GM12878 (cell line): ENCODE measurements around the gene TIMM17B. TPM values are rescaled to one million over a fixed set of nuclear protein-coding genes. Genes with fewer than 3 reads are reported as not detected.

Experiments
- ATAC-seq: fragments of 200-7000 bp; cut with Tn5 transposase; 3 replicates; pipeline ENCODE4 v1.9.1; 2020; ENCODE audit warnings: mild to moderate bottlenecking, moderate library complexity
- BruUV-seq: library from RNA; stranded (reverse); fragments of 400-500 nt; replicated peaks from 2 replicates; lab custom pipeline; 2021; lab: Mats Ljungman, UMichigan
- CTCF ChIA-PET: fragments of 300-600 bp; sonication (Branson Sonifier 250); formaldehyde crosslinking; extraction: SDS; loops from one replicate; lab custom pipeline; 2021; ENCODE audit warnings: inconsistent platforms; lab: Yijun Ruan, JAX
- POLR2A ChIA-PET: fragments of 350-600 bp; formaldehyde crosslinking; extraction: SDS; loops from one replicate; lab custom pipeline; 2021; ENCODE audit warnings: inconsistent platforms; lab: Charles Lee
- RAD21 ChIA-PET: fragments of 300-600 bp; sonication (Branson Sonifier 250); formaldehyde crosslinking; loops from one replicate; lab custom pipeline; 2023; ENCODE audit warnings: antibody characterized with exemption; ENCODE audit not compliant: unreplicated experiment; lab: Charles Lee
- SMC1A ChIA-PET: fragments of 300-600 bp; sonication (Branson Sonifier 250); formaldehyde crosslinking; loops from one replicate; lab custom pipeline; 2023; ENCODE audit not compliant: unreplicated experiment, uncharacterized antibody; lab: Charles Lee
- DNase-seq: peaks from one replicate; pipeline ENCODE4 v3.0.0-alpha.2; 2011; ENCODE audit warnings: low read depth, low spot score
- FAIRE-seq: peaks from 3 replicates; lab custom pipeline; 2011; peaks lifted over from hg19 to GRCh38; lab: Jason Lieb, UNC
- H2AFZ ChIP-seq: 2 replicates; pipeline ENCODE4 v1.6.0; 2011; ENCODE audit warnings: low read depth, low read length, control low read depth; ENCODE audit not compliant: control insufficient read depth
- H3K27ac ChIP-seq: 2 replicates; pipeline ENCODE4 v1.5.1; 2011; ENCODE audit warnings: control low read depth; ENCODE audit not compliant: control insufficient read depth, insufficient read depth
- H3K27me3 ChIP-seq, 2 experiments: replicated peaks in 1 of 2; 2 replicates each; pipeline versions ENCODE4 v1.6.0 to v1.6.1; 2011; ENCODE audit warnings: low read length in 1 of 2; ENCODE audit not compliant: control insufficient read depth in 2 of 2, insufficient read depth in 2 of 2
- H3K36me3 ChIP-seq, 2 experiments: 2 replicates each; pipeline ENCODE4 v1.5.1; 2011; ENCODE audit warnings: low read length in 1 of 2; ENCODE audit not compliant: control insufficient read depth in 2 of 2, insufficient read depth in 2 of 2
- H3K4me1 ChIP-seq: 2 replicates; pipeline ENCODE4 v1.6.1; 2011; ENCODE audit warnings: mild to moderate bottlenecking, low read length, moderate library complexity, mixed read lengths; ENCODE audit not compliant: control insufficient read depth, insufficient read depth
- H3K4me2 ChIP-seq: 2 replicates; pipeline ENCODE4 v1.6.0; 2011; ENCODE audit warnings: control low read depth; ENCODE audit not compliant: control insufficient read depth, insufficient read depth
- H3K4me3 ChIP-seq: fragments of 200-600 bp; sonication (generic); 2 replicates; pipeline ENCODE4 v1.5.1; 2016
- H3K79me2 ChIP-seq: 2 replicates; pipeline ENCODE4 v1.6.0; 2011; ENCODE audit warnings: low read length; ENCODE audit not compliant: control insufficient read depth, insufficient read depth
- H3K9ac ChIP-seq: 2 replicates; pipeline ENCODE4 v1.8.0; 2011; ENCODE audit warnings: low read length, control low read depth, mixed read lengths; ENCODE audit not compliant: control insufficient read depth, insufficient read depth
- H3K9me3 ChIP-seq: replicated peaks from 3 replicates; pipeline ENCODE4 v1.5.1; 2011; ENCODE audit warnings: mild to moderate bottlenecking, low read length; ENCODE audit not compliant: control insufficient read depth, insufficient read depth
- H4K20me1 ChIP-seq: 2 replicates; pipeline ENCODE4 v1.6.0; 2011; ENCODE audit not compliant: control insufficient read depth, insufficient read depth
- BCL3 ChIP-seq: IDR thresholded peaks from 2 replicates; pipeline ENCODE4 v1.6.1; 2011; ENCODE audit warnings: borderline replicate concordance, low read depth, mild to moderate bottlenecking, moderate library complexity, low read length; ENCODE audit not compliant: insufficient read depth, poor library complexity, severe bottlenecking
- CBX5 ChIP-seq: sonication (generic); IDR thresholded peaks from 2 replicates; pipeline ENCODE4 v1.6.1; 2016; ENCODE audit warnings: low read depth, moderate library complexity, mild to moderate bottlenecking, inconsistent platforms
- CTCF ChIP-seq, 3 experiments: IDR thresholded peaks in 2 of 3; conservative IDR thresholded peaks in 1 of 3; 2 replicates each; pipeline ENCODE4 v1.5.1; 2011; ENCODE audit warnings: low read depth in 3 of 3, low read length in 3 of 3, mild to moderate bottlenecking in 3 of 3, control low read depth in 2 of 3, moderate library complexity in 2 of 3, inconsistent platforms in 1 of 3, mixed read lengths in 1 of 3; ENCODE audit not compliant: control insufficient read depth in 2 of 3, insufficient read depth in 1 of 3; ENCODE audit errors: extremely low read depth in 1 of 3
- E2F4 ChIP-seq: IDR thresholded peaks from 2 replicates; pipeline ENCODE4 v1.6.1; 2012; ENCODE audit warnings: low read depth, low read length, improper control_type of control experiment
- IKZF1 ChIP-seq: fragments of 450-650 bp; conservative IDR thresholded peaks from 2 replicates; pipeline ENCODE4 v1.6.1; 2017; ENCODE audit warnings: antibody characterized with exemption, mild to moderate bottlenecking
- IKZF2 ChIP-seq, 2 experiments: fragments of 450-650 bp; IDR thresholded peaks; 2 replicates each; pipeline ENCODE4 v1.6.1; 2017; ENCODE audit warnings: mild to moderate bottlenecking in 2 of 2, moderate library complexity in 2 of 2
- PML ChIP-seq: IDR thresholded peaks from 2 replicates; pipeline ENCODE4 v1.6.1; 2012; ENCODE audit warnings: low read length, inconsistent platforms
- RAD21 ChIP-seq: IDR thresholded peaks from 2 replicates; pipeline ENCODE4 v1.6.1; 2011; ENCODE audit warnings: mild to moderate bottlenecking, low read depth, low read length, moderate library complexity; ENCODE audit not compliant: insufficient read depth
- SMC3 ChIP-seq: IDR thresholded peaks from 2 replicates; pipeline ENCODE4 v1.6.1; 2011; ENCODE audit warnings: low read length, improper control_type of control experiment, borderline replicate concordance
- WRNIP1 ChIP-seq: IDR thresholded peaks from 2 replicates; pipeline ENCODE4 v1.6.1; 2011; ENCODE audit warnings: low read depth, low read length, improper control_type of control experiment, borderline replicate concordance
- YY1 ChIP-seq: IDR thresholded peaks from 2 replicates; pipeline ENCODE4 v1.6.1; 2011; ENCODE audit warnings: low read depth, mild to moderate bottlenecking, low read length
- ZNF592 ChIP-seq: fragments of 450-650 bp; IDR thresholded peaks from 2 replicates; pipeline ENCODE4 v1.6.1; 2017; ENCODE audit warnings: mild to moderate bottlenecking, moderate library complexity
- WGBS: methylation state at CpG from one replicate; pipeline ENCODE4 v1.1.6; 2016; ENCODE audit warnings: low lambda C conversion rate; ENCODE audit not compliant: insufficient replicate concordance, insufficient coverage; ENCODE audit errors: missing lambda C conversion rate; 5-methylcytosine and 5-hydroxymethylcytosine counted together
- in situ Hi-C: fragments of 300-500 bp; cut with MboI; formaldehyde crosslinking; loops from 9 replicates; pipeline ENCODE4 v1.14.3; 2018; ENCODE audit warnings: mixed read lengths
- intact Hi-C: fragments of 100-400 bp; cut with micrococcal nuclease; formaldehyde crosslinking; loops from one replicate; pipeline ENCODE4 v1.14.2; 2022; ENCODE audit not compliant: unreplicated experiment
- polyA plus RNA-seq, 11 experiments: library from polyadenylated mRNA; depleted of rRNA in 4 of 11; unstranded in 6 of 11; stranded (reverse) in 5 of 11; fragments of >200 nt; fragmentation: Nextera tagmentation in 4 of 11; fragmentation: Illumina TruSeq in 1 of 11; extraction: Ambion mirVana in 4 of 11; extraction: Trizol in 1 of 11; gene quantifications; 1 replicate in 1 of 11; 2 replicates in 10 of 11; pipeline versions ENCODE4 v1.2.1 to v1.2.3, GENCODE V29; 2011 to 2016; ENCODE audit warnings: inconsistent platforms in 2 of 11, missing spikeins in 2 of 11, low read depth in 1 of 11
- total RNA-seq, 4 experiments: library from RNA; depleted of rRNA in 3 of 4; stranded (reverse); fragments of >200 nt in 3 of 4; fragmentation: Illumina TruSeq in 1 of 4; extraction: Trizol in 1 of 4; gene quantifications; 2 replicates each; pipeline versions ENCODE4 v1.2.1 to v1.2.3, GENCODE V29; 2013 to 2021

Gene TIMM17B
- total and polyA plus RNA-seq, 10 of the 15 experiments (the other 5 are each of a cell fraction or from before 2014, with no cell fraction given), result 4.5 to 88.7 (median 47.5) TPM

- Histone ChIP-seq H3K9me3 (no peaks in the 10 kb centered on the region), H4K20me1 (no peaks in the 10 kb centered on the region), H3K27ac (no peak overlapping the region), H3K9ac (no peak overlapping the region), H3K4me1 (peaks cover 13% of the 10 kb centered on the region), H3K4me2 (0 out of 2 replicates have a peak overlapping the region, but pooled peaks have one; percentile 22), H3K36me3 (peaks cover 0 to 14% of the 10 kb centered on the region in 2 experiments; a peak in 3 of 4 replicates), H3K79me2 (peaks cover 22% of the 10 kb centered on the region), H3K4me3 (no peak overlapping the region), H2AFZ (no peak overlapping the region), H3K27me3 (no peaks in the 10 kb centered on the region)
- WGBS, result 46% methylated on average over 8 of the region's 8 CpGs
- ChIA-PET CTCF (interaction anchor here (0.6 to 2.6 kb wide), 19 partner anchors 8 to 300 kb away, joined by 3 to 17 read pairs (median 4); partner anchors contain the start of genes PQBP1 and TIMM17B), SMC1A (interaction anchor here (0.5 to 1.9 kb wide), 14 partner anchors 9 to 904 kb away, joined by 3 to 8 read pairs (median 4); partner anchors contain the start of genes HDAC6, PQBP1 and TIMM17B), RAD21 (interaction anchor here (0.6 to 1.4 kb wide), 6 partner anchors 10 to 297 kb away, joined by 3 to 6 read pairs (median 5); partner anchors contain the start of gene PQBP1), POLR2A (interaction anchor here (1.2 to 1.5 kb wide), 4 partner anchors 9 to 54 kb away, joined by 3 to 5 read pairs (median 4); no protein-coding TSS in a partner anchor)
- no peak for DNase-seq
- intact Hi-C loops (loop anchor here (5.0 to 10.0 kb wide), 3 partner anchors 33 to 1753 kb away; partner anchors contain the start of genes SLC35A2 and UBA1), in situ Hi-C loops (loop anchor here (25.0 kb wide), 1 partner anchor 1733 kb away; the partner anchor contains the start of gene CDK16)
- peak; percentile 82 for ATAC-seq
- FAIRE-seq, result peak; percentile 18
- BruUV-seq, result no TSS peak
- TF ChIP-seq SMC3, result peak; percentile 90
- TF ChIP-seq IKZF1, result peak; percentile 19; the same call in 1 of the 2 replicates
- TF ChIP-seq RAD21, result peak; percentile 94
- peak; percentile 35; the same call in 1 of the 2 replicates for TF ChIP-seq ZNF592
- peak; percentile 88 to 93 (median 91) for TF ChIP-seq CTCF (IDR thresholded peaks at IDR 0.05 in 2 of 3, conservative IDR thresholded peaks at IDR 0.05 in 1 of 3; ENCODE audit: control insufficient read depth in 2 of 3, extremely low read depth in 1 of 3, insufficient read depth in 1 of 3, low read depth in 3 of 3, low read length in 3 of 3)
- TF ChIP-seq CBX5, result no peak
- 0 out of 2 replicates have a peak, but pooled peaks have one; percentile 62 for TF ChIP-seq YY1
- no peak for TF ChIP-seq BCL3
- no peak for TF ChIP-seq E2F4
- no peak for TF ChIP-seq WRNIP1
- TF ChIP-seq PML, result no peak
- peak; percentile 17 to 20; a peak in 2 of 4 replicates for TF ChIP-seq IKZF2 (IDR thresholded peaks at IDR 0.05)
Measured at GRCh38 chrX:48945517-48946348, 48.2 kb upstream of the TIMM17B start.
